PFSK-1 (cell line): Measurements from ENCODE around the gene CCSER1.

Experiments used
- REST ChIP-seq, 2 experiments: IDR thresholded peaks; 2 replicates each; pipeline versions ENCODE4 v1.6.1 to v1.8.0; 2011 to 2012; ENCODE audit warnings: low read depth in 2 of 2, low read length in 2 of 2, control low read depth in 1 of 2, inconsistent platforms in 1 of 2, mild to moderate bottlenecking in 1 of 2, moderate library complexity in 1 of 2; ENCODE audit not compliant: insufficient read depth in 1 of 2
- SIN3A ChIP-seq: IDR thresholded peaks from 2 replicates; pipeline ENCODE4 v1.6.1; 2012; ENCODE audit warnings: mild to moderate bottlenecking, low read length, moderate library complexity, borderline replicate concordance; ENCODE audit not compliant: insufficient read depth
- TAF1 ChIP-seq: IDR thresholded peaks from 2 replicates; pipeline ENCODE4 v1.6.1; 2012; ENCODE audit warnings: low read length, control low read depth, borderline replicate concordance; ENCODE audit not compliant: insufficient read depth

- TF ChIP-seq SIN3A (no peak), TAF1 (no peak), REST (IDR thresholded peaks at IDR 0.05; ENCODE audit: insufficient read depth in 1 of 2, low read depth in 2 of 2, low read length in 2 of 2) (no peak)
Observed at GRCh38 chr4:90189946-90190345, 62.8 kb downstream of the CCSER1 start.
